ENCODE measurements around the gene IGF2BP2. TPM values are rescaled to one million over a fixed set of nuclear protein-coding genes. Genes with fewer than 3 reads are reported as not detected.

IGF2BP2 gene
- total and polyA plus RNA-seq, 2 of the 8 experiments (the other 6 are each of a cell fraction or from before 2014, with no cell fraction given), result 7.4 to 121 TPM

DNA sequence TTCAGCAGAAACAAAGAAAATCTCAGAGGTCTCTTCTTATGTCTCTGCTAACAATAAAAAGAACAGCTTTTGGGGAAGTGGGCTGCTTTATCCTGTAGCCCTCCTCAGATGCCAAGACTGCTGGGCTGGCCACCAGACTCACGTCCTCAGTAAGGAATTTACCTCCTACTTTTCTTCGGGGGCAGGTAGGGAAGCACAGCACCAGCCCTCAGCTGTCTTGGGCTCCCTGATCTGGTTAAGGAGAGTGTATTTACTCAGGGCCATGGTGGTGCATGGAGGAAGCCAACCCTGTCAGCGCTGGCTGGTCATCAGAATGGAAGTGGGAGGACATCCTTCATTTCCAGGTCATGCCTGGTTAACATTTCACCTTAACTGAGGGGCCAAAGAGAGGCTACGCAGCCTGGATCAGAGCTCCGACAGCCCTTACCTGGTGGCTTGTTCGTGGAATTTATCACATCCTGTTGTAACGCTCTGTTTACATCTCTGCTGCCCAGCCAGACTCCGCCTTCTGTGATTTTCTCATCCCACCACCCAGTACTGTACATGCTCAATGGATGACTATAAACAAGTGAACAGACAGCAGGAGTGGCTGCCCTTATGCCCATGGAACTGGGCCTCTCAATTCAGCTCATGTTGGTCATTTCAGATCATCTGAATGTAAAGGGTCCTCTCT, 108.3 kb downstream of the IGF2BP2 start (continued):
- TF ChIP-seq RAD21 (IDR thresholded peaks at IDR 0.05 in 1 of 2, conservative IDR thresholded peaks at IDR 0.05 in 1 of 2; ENCODE audit: low read depth in 2 of 2, low read length in 2 of 2) (no peak), KDM4A (IDR thresholded peaks at IDR 0.05; ENCODE audit: low read depth, low read length, severe bottlenecking) (no peak), NRF1 (IDR thresholded peaks at IDR 0.05; ENCODE audit: low read depth, low read length) (no peak)

Data from H1 (cell line).